CD8-positive, alpha-beta memory T cell (primary cell): ENCODE measurements around the gene PLEKHA7. TPM values are rescaled to one million over a fixed set of nuclear protein-coding genes. Genes with fewer than 3 reads are reported as not detected.
A peak's percentile ranks its signal among the peaks of the same experiment; 100 is the strongest.

Source experiments
- CTCF ChIA-PET: fragments of 350-600 bp; sonication (Branson Sonifier 250); formaldehyde crosslinking; loops from one replicate; lab custom pipeline; 2021; ENCODE audit warnings: antibody characterized with exemption; lab: Charles Lee
- POLR2A ChIA-PET: fragments of 350-600 bp; sonication (Branson Sonifier 250); formaldehyde crosslinking; loops from one replicate; lab custom pipeline; 2021; ENCODE audit warnings: antibody characterized with exemption; lab: Charles Lee
- DNase-seq, 5 donors: peaks; one replicate each; pipeline versions ENCODE4 v3.0.0 to v3.0.0-alpha.2; 2020 to 2022; ENCODE audit warnings: mixed read lengths in 1 of 5
- H3K27ac ChIP-seq: one replicate; pipeline ENCODE4 v1.7.0; 2013; ENCODE audit warnings: low read depth, mild to moderate bottlenecking, low read length, moderate library complexity
- H3K27me3 ChIP-seq: 2 replicates; pipeline ENCODE4 v1.7.0; 2013; ENCODE audit warnings: low read length, mild to moderate bottlenecking; ENCODE audit not compliant: insufficient read depth, poor library complexity, severe bottlenecking
- H3K36me3 ChIP-seq: 2 replicates; pipeline ENCODE4 v1.7.0; 2013; ENCODE audit warnings: mild to moderate bottlenecking, low read length, moderate library complexity; ENCODE audit not compliant: insufficient read depth
- H3K4me1 ChIP-seq: 2 replicates; pipeline ENCODE4 v1.7.0; 2013; ENCODE audit warnings: mild to moderate bottlenecking, low read length, moderate library complexity; ENCODE audit not compliant: insufficient read depth
- H3K4me3 ChIP-seq: 2 replicates; pipeline ENCODE4 v1.7.0; 2013; ENCODE audit warnings: mild to moderate bottlenecking, low read length
- H3K9me3 ChIP-seq: 2 replicates; pipeline ENCODE4 v1.7.0; 2013; ENCODE audit warnings: mild to moderate bottlenecking, low read length
- H3K27ac Mint-ChIP-seq, 8 donors: one replicate each; pipeline ENCODE4 v1.8.0; 2020 to 2021; ENCODE audit warnings: mixed read lengths in 8 of 8, mild to moderate bottlenecking in 6 of 8, inconsistent platforms in 3 of 8, moderate library complexity in 3 of 8
- H3K27me3 Mint-ChIP-seq, 2 donors: one replicate each; pipeline ENCODE4 v1.8.0; 2020 to 2021; ENCODE audit warnings: mixed read lengths in 2 of 2, mild to moderate bottlenecking in 1 of 2, moderate library complexity in 1 of 2
- H3K36me3 Mint-ChIP-seq, 3 donors: one replicate each; pipeline ENCODE4 v1.8.0; 2020 to 2021; ENCODE audit warnings: mixed read lengths in 3 of 3, inconsistent platforms in 1 of 3, mild to moderate bottlenecking in 1 of 3
- H3K4me1 Mint-ChIP-seq, 3 donors: one replicate each; pipeline ENCODE4 v1.8.0; 2020 to 2021; ENCODE audit warnings: mixed read lengths in 3 of 3, inconsistent platforms in 1 of 3, mild to moderate bottlenecking in 1 of 3
- H3K4me3 Mint-ChIP-seq, 7 donors: one replicate each; pipeline ENCODE4 v1.8.0; 2020 to 2021; ENCODE audit warnings: mixed read lengths in 7 of 7, mild to moderate bottlenecking in 6 of 7, moderate library complexity in 4 of 7, inconsistent platforms in 2 of 7
- H3K9me3 Mint-ChIP-seq, 5 donors: one replicate each; pipeline ENCODE4 v1.8.0; 2020 to 2022; ENCODE audit warnings: mixed read lengths in 5 of 5, mild to moderate bottlenecking in 3 of 5, moderate library complexity in 2 of 5, inconsistent platforms in 1 of 5
- polyA plus RNA-seq: library from polyadenylated mRNA; unstranded; fragments of 300-500 nt; fragmentation: Illumina TruSeq; gene quantifications from one replicate; pipeline ENCODE4 v1.2.3, GENCODE V29; 2021
- total RNA-seq, 2 experiments: library from RNA; stranded (reverse); gene quantifications; one replicate each; pipeline ENCODE4 v1.2.3, GENCODE V29; 2021

PLEKHA7 gene
- total and polyA plus RNA-seq, 3 experiments from 2014 or later: 4.1 to 6.6 (median 5.3) TPM

GRCh38 chr11:16788141-16789062 is 225.8 kb downstream of the PLEKHA7 start:
- no peak overlapping the region for H3K4me3 ChIP-seq
- POLR2A ChIA-PET: no interaction called here
- CTCF ChIA-PET: interaction anchor here (0.8 to 2.5 kb wide), 7 partner anchors 8 to 28 kb away, joined by 3 to 12 read pairs (median 4); no protein-coding TSS in a partner anchor

GRCh38 chr11:16787035-16787742 is 227.0 kb downstream of the PLEKHA7 start:
- H3K9me3 Mint-ChIP-seq: no peaks in the 10 kb centered on the region
- DNase-seq: no peak
- Histone ChIP-seq H3K27me3 (no peaks in the 10 kb centered on the region), H3K9me3 (no peaks in the 10 kb centered on the region), H3K27ac (no peak overlapping the region), H3K36me3 (no peaks in the 10 kb centered on the region), H3K4me1 (no peaks in the 10 kb centered on the region), H3K4me3 (no peak overlapping the region)
- H3K27me3 Mint-ChIP-seq: no peaks in the 10 kb centered on the region
- H3K4me1 Mint-ChIP-seq: peaks cover 0 to 10% (median 6%) of the 10 kb centered on the region in 3 donors
- ChIA-PET CTCF (interaction anchor here (1.8 to 3.9 kb wide), 5 partner anchors 9 to 24 kb away, joined by 4 to 12 read pairs (median 6); no protein-coding TSS in a partner anchor), POLR2A (no interaction called here)
- H3K27ac Mint-ChIP-seq: peak overlapping the region in 1 of 8 donors; percentile 11
- H3K4me3 Mint-ChIP-seq: no peak overlapping the region
- H3K36me3 Mint-ChIP-seq: peaks cover 0 to 3% (median 0%) of the 10 kb centered on the region in 3 donors

More at GRCh38 chr11:16788141-16789062, 225.8 kb downstream of the PLEKHA7 start:
- no peaks in the 10 kb centered on the region for H3K4me1 ChIP-seq
- no peaks in the 10 kb centered on the region for H3K9me3 Mint-ChIP-seq
- DNase-seq: peak; percentile 27 to 55 (median 43)
- H3K9me3 ChIP-seq: no peaks in the 10 kb centered on the region
- H3K4me3 Mint-ChIP-seq: no peak overlapping the region
- peak overlapping the region in 1 of 8 donors; percentile 7 for H3K27ac Mint-ChIP-seq
- no peaks in the 10 kb centered on the region for H3K36me3 ChIP-seq
- H3K27me3 Mint-ChIP-seq: no peaks in the 10 kb centered on the region
- no peaks in the 10 kb centered on the region for H3K27me3 ChIP-seq
- no peak overlapping the region for H3K27ac ChIP-seq
- peaks cover 0 to 3% (median 0%) of the 10 kb centered on the region in 3 donors for H3K36me3 Mint-ChIP-seq
- peaks cover 0 to 10% (median 6%) of the 10 kb centered on the region in 3 donors for H3K4me1 Mint-ChIP-seq

GRCh38 chr11:16786131-16786530 is 228.1 kb downstream of the PLEKHA7 start:
- H3K27me3 Mint-ChIP-seq: no peaks in the 10 kb centered on the region
- DNase-seq: no peak
- Histone ChIP-seq H3K4me1 (no peaks in the 10 kb centered on the region), H3K27me3 (no peaks in the 10 kb centered on the region), H3K4me3 (no peak overlapping the region), H3K36me3 (no peaks in the 10 kb centered on the region), H3K27ac (no peak overlapping the region), H3K9me3 (no peaks in the 10 kb centered on the region)
- ChIA-PET POLR2A (no interaction called here), CTCF (interaction anchor here (0.8 to 3.9 kb wide), 9 partner anchors 9 to 26 kb away, joined by 3 to 12 read pairs (median 4); no protein-coding TSS in a partner anchor)
- H3K9me3 Mint-ChIP-seq: no peaks in the 10 kb centered on the region
- H3K4me3 Mint-ChIP-seq: no peak overlapping the region
- H3K27ac Mint-ChIP-seq: peak overlapping the region in 1 of 8 donors; percentile 24
- peaks cover 0 to 3% (median 0%) of the 10 kb centered on the region in 3 donors for H3K4me1 Mint-ChIP-seq
- peaks cover 0 to 3% (median 0%) of the 10 kb centered on the region in 3 donors for H3K36me3 Mint-ChIP-seq

- POLR2A ChIA-PET: no interaction called here
- H3K9me3 Mint-ChIP-seq: no peaks in the 10 kb centered on the region
These were observed 228.6 kb downstream of the PLEKHA7 start for GRCh38 chr11:16785520-16786128.

GRCh38 chr11:16784666-16785065 is 229.5 kb downstream of the PLEKHA7 start:
- Mint-ChIP-seq H3K9me3 (no peaks in the 10 kb centered on the region), H3K27ac (no peak overlapping the region), H3K4me3 (no peak overlapping the region), H3K27me3 (no peaks in the 10 kb centered on the region), H3K4me1 (peaks cover 0 to 3% (median 0%) of the 10 kb centered on the region in 3 donors), H3K36me3 (peaks cover 0 to 3% (median 0%) of the 10 kb centered on the region in 3 donors)
- Histone ChIP-seq H3K9me3 (no peaks in the 10 kb centered on the region), H3K27me3 (no peaks in the 10 kb centered on the region), H3K27ac (no peak overlapping the region), H3K4me3 (no peak overlapping the region), H3K4me1 (no peaks in the 10 kb centered on the region), H3K36me3 (no peaks in the 10 kb centered on the region)
- DNase-seq: no peak
- CTCF ChIA-PET: interaction anchor here (1.2 to 3.9 kb wide), 5 partner anchors 10 to 43 kb away, joined by 3 to 12 read pairs (median 4); no protein-coding TSS in a partner anchor
- POLR2A ChIA-PET: no interaction called here

More at GRCh38 chr11:16785520-16786128, 228.6 kb downstream of the PLEKHA7 start:
- no peaks in the 10 kb centered on the region for H3K27me3 Mint-ChIP-seq
- no peak overlapping the region for H3K4me3 Mint-ChIP-seq
- Histone ChIP-seq H3K4me1 (no peaks in the 10 kb centered on the region), H3K9me3 (no peaks in the 10 kb centered on the region), H3K27ac (no peak overlapping the region), H3K27me3 (no peaks in the 10 kb centered on the region), H3K4me3 (no peak overlapping the region), H3K36me3 (no peaks in the 10 kb centered on the region)
- peak; percentile 24 to 59 (median 30) for DNase-seq
- no peak overlapping the region for H3K27ac Mint-ChIP-seq
- peaks cover 0 to 3% (median 0%) of the 10 kb centered on the region in 3 donors for H3K4me1 Mint-ChIP-seq
- H3K36me3 Mint-ChIP-seq: peaks cover 0 to 3% (median 0%) of the 10 kb centered on the region in 3 donors
- CTCF ChIA-PET: interaction anchor here (0.8 to 3.9 kb wide), 9 partner anchors 9 to 25 kb away, joined by 3 to 12 read pairs (median 4); no protein-coding TSS in a partner anchor

GRCh38 chr11:16784097-16784496 is 230.1 kb downstream of the PLEKHA7 start:
- no peak overlapping the region for H3K4me3 ChIP-seq
- no peaks in the 10 kb centered on the region for H3K4me1 ChIP-seq
- no peak overlapping the region for H3K27ac Mint-ChIP-seq
- H3K9me3 Mint-ChIP-seq: no peaks in the 10 kb centered on the region
- no peaks in the 10 kb centered on the region for H3K27me3 Mint-ChIP-seq
- no peak for DNase-seq
- no peak overlapping the region for H3K27ac ChIP-seq
- H3K27me3 ChIP-seq: no peaks in the 10 kb centered on the region
- no peaks in the 10 kb centered on the region for H3K36me3 ChIP-seq
- POLR2A ChIA-PET: no interaction called here
- H3K9me3 ChIP-seq: no peaks in the 10 kb centered on the region
- peak overlapping the region in 1 of 7 donors; percentile 41 for H3K4me3 Mint-ChIP-seq
- H3K36me3 Mint-ChIP-seq: peaks cover 0 to 3% (median 0%) of the 10 kb centered on the region in 3 donors
- peaks cover 0 to 3% (median 0%) of the 10 kb centered on the region in 3 donors for H3K4me1 Mint-ChIP-seq
- CTCF ChIA-PET: interaction anchor here (1.5 to 3.9 kb wide), 3 partner anchors 8 to 43 kb away, joined by 4 to 12 read pairs (median 4); no protein-coding TSS in a partner anchor

- ChIA-PET CTCF (interaction anchor here (1.5 to 3.9 kb wide), 3 partner anchors 9 to 44 kb away, joined by 4 to 12 read pairs (median 4); no protein-coding TSS in a partner anchor), POLR2A (no interaction called here)
- H3K9me3 Mint-ChIP-seq: peaks cover 0 to 2% (median 0%) of the 10 kb centered on the region in 5 donors
- H3K36me3 ChIP-seq: no peaks in the 10 kb centered on the region
- no peaks in the 10 kb centered on the region for H3K27me3 ChIP-seq
- H3K27ac Mint-ChIP-seq: no peak overlapping the region
- no peaks in the 10 kb centered on the region for H3K4me1 ChIP-seq
- H3K4me1 Mint-ChIP-seq: peaks cover 0 to 3% (median 0%) of the 10 kb centered on the region in 3 donors
- no peak overlapping the region for H3K4me3 Mint-ChIP-seq
- no peaks in the 10 kb centered on the region for H3K27me3 Mint-ChIP-seq
- H3K4me3 ChIP-seq: no peak overlapping the region
- peaks cover 0 to 3% (median 0%) of the 10 kb centered on the region in 3 donors for H3K36me3 Mint-ChIP-seq
- no peak overlapping the region for H3K27ac ChIP-seq
- DNase-seq: no peak
- H3K9me3 ChIP-seq: no peaks in the 10 kb centered on the region
These were observed 230.9 kb downstream of the PLEKHA7 start for GRCh38 chr11:16783321-16783801.
